DMS53 treated with DMSO at 0.1 percent for 48 hours (cell line): Measurements from ENCODE around the gene TRDMT1.

Experiments
- DNase-seq: peaks from one replicate; lab custom pipeline; 2025; ENCODE audit not compliant: unreplicated experiment; lab: John Stamatoyannopoulos, UW

TRDMT1 gene

GRCh38 chr10:17213646-17214349 is 12.3 kb upstream of the TRDMT1 start:
- peak; percentile 14 for DNase-seq

- no peak for DNase-seq
These were observed 11.3 kb upstream of the TRDMT1 start for GRCh38 chr10:17212802-17213221.

- no peak for DNase-seq
These were observed 8.9 kb upstream of the TRDMT1 start for GRCh38 chr10:17210361-17210760.

GRCh38 chr10:17209881-17210280 is 8.4 kb upstream of the TRDMT1 start:
- no peak for DNase-seq

GRCh38 chr10:17209302-17209701 is 7.8 kb upstream of the TRDMT1 start:
- no peak for DNase-seq

GRCh38 chr10:17208476-17208875 is 7.0 kb upstream of the TRDMT1 start:
- no peak for DNase-seq

GRCh38 chr10:17206210-17206709 is 4.8 kb upstream of the TRDMT1 start:
- DNase-seq = no peak

GRCh38 chr10:17203416-17203815 is 1.9 kb upstream of the TRDMT1 start:
- DNase-seq = no peak

- no peak for DNase-seq
These were observed 1.5 kb upstream of the TRDMT1 start for GRCh38 chr10:17202999-17203398.

- no peak for DNase-seq
These were observed 1.0 kb upstream of the TRDMT1 start for GRCh38 chr10:17202506-17202905.

- no peak for DNase-seq
These were observed 283 bp upstream of the TRDMT1 start for GRCh38 chr10:17201794-17202116.

GRCh38 chr10:17200001-17200911 is 1.2 kb downstream of the TRDMT1 start:
- no peak for DNase-seq

- DNase-seq = no peak
These were observed 2.1 kb downstream of the TRDMT1 start for GRCh38 chr10:17199351-17199804.

- DNase-seq = no peak
These were observed 4.9 kb downstream of the TRDMT1 start for GRCh38 chr10:17196573-17196972.

- no peak for DNase-seq
These were observed 5.4 kb downstream of the TRDMT1 start for GRCh38 chr10:17196045-17196444.

GRCh38 chr10:17195083-17195482 is 6.4 kb downstream of the TRDMT1 start:
- no peak for DNase-seq

- no peak for DNase-seq
These were observed 10.9 kb downstream of the TRDMT1 start for GRCh38 chr10:17190602-17191001.

- no peak for DNase-seq
These were observed 12.8 kb downstream of the TRDMT1 start for GRCh38 chr10:17188644-17189172.

- DNase-seq = no peak
These were observed 15.6 kb downstream of the TRDMT1 start for GRCh38 chr10:17185873-17186272.

- no peak for DNase-seq
These were observed 18.4 kb downstream of the TRDMT1 start for GRCh38 chr10:17183110-17183509.

GRCh38 chr10:17181751-17182150 is 19.7 kb downstream of the TRDMT1 start:
- peak; percentile 96 for DNase-seq

- no peak for DNase-seq
These were observed 20.4 kb downstream of the TRDMT1 start for GRCh38 chr10:17181110-17181509.
